HCT116 (cell line): ENCODE results near the gene GRIN1. TPM values are rescaled to one million over a fixed set of nuclear protein-coding genes. Genes with fewer than 3 reads are reported as not detected.

Source experiments
- ATAC-seq: fragments of 200-7000 bp; cut with Tn5 transposase; 2 replicates; pipeline ENCODE4 v1.9.1; 2020; ENCODE audit warnings: mild to moderate bottlenecking, moderate library complexity
- BruUV-seq: library from RNA; stranded (reverse); fragments of 400-500 nt; replicated peaks from 2 replicates; lab custom pipeline; 2021; lab: Mats Ljungman, UMichigan
- CTCF ChIA-PET: fragments of 300-600 bp; sonication (Branson Sonifier 250); formaldehyde crosslinking; loops from one replicate; lab custom pipeline; 2021; ENCODE audit warnings: antibody characterized with exemption; lab: Charles Lee
- POLR2A ChIA-PET: fragments of 300-600, 350-600 bp; sonication (Branson Sonifier 250); formaldehyde crosslinking; loops from one replicate; lab custom pipeline; 2021; ENCODE audit warnings: antibody characterized with exemption; lab: Charles Lee
- RAD21 ChIA-PET, 2 experiments: fragments of 300-600 bp; sonication (Branson Sonifier 250); formaldehyde crosslinking; loops; one replicate each; lab custom pipeline; 2023; ENCODE audit warnings: low total read pairs in 2 of 2; ENCODE audit not compliant: uncharacterized antibody in 2 of 2, unreplicated experiment in 2 of 2, low non-redundant PET in 1 of 2; lab: Charles Lee
- DNase-seq: peaks from one replicate; pipeline ENCODE4 v3.0.0-alpha.2; 2010; ENCODE audit warnings: low read depth, low spot score
- H2AFZ ChIP-seq: fragments of 200-600 bp; shearing (Covaris generic), sonication (generic); 2 replicates; pipeline ENCODE4 v1.6.1; 2017; ENCODE audit warnings: low read depth, mixed run types, mixed read lengths, antibody characterized with exemption, low read length; ENCODE audit not compliant: poor library complexity, severe bottlenecking
- H3K27ac ChIP-seq: 2 replicates; pipeline ENCODE4 v1.5.1; 2012; ENCODE audit warnings: low read depth, low read length
- H3K27me3 ChIP-seq: fragments of 200-600 bp; sonication (generic); 2 replicates; pipeline ENCODE4 v1.6.1; 2016; ENCODE audit warnings: mixed run types, low read length, mixed read lengths; ENCODE audit not compliant: insufficient read depth
- H3K36me3 ChIP-seq, 2 experiments: fragments of 200-500 bp in 1 of 2; fragments of 200-600 bp in 1 of 2; sonication (Bioruptor generic) in 1 of 2; sonication (generic) in 1 of 2; 2 replicates each; pipeline versions ENCODE4 v1.5.1 to v1.6.1; 2014 to 2016; ENCODE audit warnings: low read length in 2 of 2, inconsistent platforms in 1 of 2, mixed read lengths in 1 of 2, mixed run types in 1 of 2; ENCODE audit not compliant: insufficient read depth in 2 of 2, control insufficient read depth in 1 of 2
- H3K4me1 ChIP-seq, 2 experiments: fragments of 200-600 bp in 1 of 2; sonication (generic) in 1 of 2; 2 replicates each; pipeline versions ENCODE4 v1.5.1 to v1.6.1; 2012 to 2017; ENCODE audit warnings: low read length in 2 of 2, inconsistent platforms in 1 of 2, mild to moderate bottlenecking in 1 of 2, mixed read lengths in 1 of 2, mixed run types in 1 of 2, moderate library complexity in 1 of 2; ENCODE audit not compliant: insufficient read depth in 2 of 2, control insufficient read depth in 1 of 2
- H3K4me2 ChIP-seq: fragments of 200-600 bp; sonication (generic); 2 replicates; pipeline ENCODE4 v1.6.1; 2017; ENCODE audit warnings: mixed run types, low read length, mixed read lengths
- H3K4me3 ChIP-seq, 2 experiments: fragments of 200-600 bp in 1 of 2; sonication (generic) in 1 of 2; replicated peaks in 1 of 2; 2 replicates each; pipeline ENCODE4 v1.5.1; 2011 to 2016; ENCODE audit warnings: low read length in 2 of 2, control low read depth in 1 of 2, low read depth in 1 of 2, mild to moderate bottlenecking in 1 of 2, mixed read lengths in 1 of 2, mixed run types in 1 of 2
- H3K79me2 ChIP-seq: fragments of 200-600 bp; sonication (generic); 2 replicates; pipeline ENCODE4 v1.6.1; 2017; ENCODE audit warnings: mild to moderate bottlenecking, mixed run types, low read length, moderate library complexity, mixed read lengths; ENCODE audit not compliant: insufficient read depth
- H3K9ac ChIP-seq: fragments of 200-600 bp; sonication (generic); 2 replicates; pipeline ENCODE4 v1.6.1; 2016; ENCODE audit warnings: low read length, mixed read lengths
- H3K9me2 ChIP-seq: fragments of 200-600 bp; sonication (generic), shearing (Covaris generic); 2 replicates; pipeline ENCODE4 v1.6.1; 2017; ENCODE audit warnings: mixed run types, mild to moderate bottlenecking, moderate library complexity; ENCODE audit not compliant: insufficient read depth
- H3K9me3 ChIP-seq, 2 experiments: fragments of 200-500 bp in 1 of 2; fragments of 200-600 bp in 1 of 2; sonication (Bioruptor generic) in 1 of 2; sonication (generic) in 1 of 2; 2 replicates each; pipeline ENCODE4 v1.6.1; 2014 to 2017; ENCODE audit warnings: low read length in 2 of 2, mixed read lengths in 2 of 2, inconsistent platforms in 1 of 2, low read depth in 1 of 2, mild to moderate bottlenecking in 1 of 2, mixed run types in 1 of 2, moderate library complexity in 1 of 2; ENCODE audit not compliant: control insufficient read depth in 1 of 2, insufficient read depth in 1 of 2
- H4K20me1 ChIP-seq: fragments of 200-600 bp; sonication (generic), shearing (Covaris generic); 2 replicates; pipeline ENCODE4 v1.6.1; 2017; ENCODE audit warnings: mixed run types, mild to moderate bottlenecking, moderate library complexity; ENCODE audit not compliant: insufficient read depth
- ATF3 ChIP-seq: IDR thresholded peaks from 2 replicates; pipeline ENCODE4 v1.6.1; 2012
- CEBPB ChIP-seq: IDR thresholded peaks from 2 replicates; pipeline ENCODE4 v1.6.1; 2012; ENCODE audit warnings: low read depth
- CTCF ChIP-seq, 3 experiments: fragments of 200-600 bp in 1 of 3; sonication (generic) in 1 of 3; IDR thresholded peaks in 2 of 3; conservative IDR thresholded peaks in 1 of 3; 2 replicates each; pipeline ENCODE4 v1.5.1; 2012 to 2017; ENCODE audit warnings: low read depth in 2 of 3, low read length in 2 of 3, antibody characterized with exemption in 1 of 3, borderline replicate concordance in 1 of 3, control low read depth in 1 of 3, mild to moderate bottlenecking in 1 of 3, mixed read lengths in 1 of 3, mixed run types in 1 of 3, moderate library complexity in 1 of 3; ENCODE audit not compliant: insufficient read depth in 1 of 3
- EGR1 ChIP-seq: IDR thresholded peaks from 2 replicates; pipeline ENCODE4 v1.6.1; 2012; ENCODE audit warnings: low read depth
- ELF1 ChIP-seq: IDR thresholded peaks from 2 replicates; pipeline ENCODE4 v1.6.1; 2012; ENCODE audit warnings: low read depth, borderline replicate concordance
- EZH2 ChIP-seq: fragments of 200-600 bp; sonication (generic); IDR thresholded peaks from 2 replicates; pipeline ENCODE4 v1.6.1; 2017; ENCODE audit warnings: antibody characterized with exemption, mixed run types
- FOSL1 ChIP-seq: IDR thresholded peaks from 2 replicates; pipeline ENCODE4 v1.6.1; 2012; ENCODE audit warnings: low read depth
- JUND ChIP-seq: IDR thresholded peaks from 2 replicates; pipeline ENCODE4 v1.6.1; 2012
- MAX ChIP-seq: IDR thresholded peaks from 2 replicates; pipeline ENCODE4 v1.6.1; 2012
- POLR2A ChIP-seq: IDR thresholded peaks from 2 replicates; pipeline ENCODE4 v1.7.0; 2011; ENCODE audit warnings: borderline replicate concordance; ENCODE audit not compliant: insufficient read depth, insufficient read length; ENCODE audit errors: extremely low read depth
- RAD21 ChIP-seq: IDR thresholded peaks from 2 replicates; pipeline ENCODE4 v1.6.1; 2012; ENCODE audit warnings: low read depth, mild to moderate bottlenecking
- REST ChIP-seq: IDR thresholded peaks from 2 replicates; pipeline ENCODE4 v1.6.1; 2012; ENCODE audit warnings: low read depth
- SIN3A ChIP-seq: IDR thresholded peaks from 2 replicates; pipeline ENCODE4 v1.6.1; 2012; ENCODE audit warnings: low read depth
- SP1 ChIP-seq: IDR thresholded peaks from 2 replicates; pipeline ENCODE4 v1.6.1; 2012; ENCODE audit warnings: low read depth
- SRF ChIP-seq: IDR thresholded peaks from 2 replicates; pipeline ENCODE4 v1.6.1; 2012; ENCODE audit warnings: low read depth
- TCF7L2 ChIP-seq: IDR thresholded peaks from 2 replicates; pipeline ENCODE4 v1.7.0; 2011; ENCODE audit warnings: borderline replicate concordance, inconsistent platforms; ENCODE audit not compliant: insufficient read depth, insufficient read length; ENCODE audit errors: extremely low read depth
- YY1 ChIP-seq: IDR thresholded peaks from 2 replicates; pipeline ENCODE4 v1.6.1; 2011; ENCODE audit warnings: low read length, low read depth, moderate library complexity, mild to moderate bottlenecking; ENCODE audit not compliant: insufficient replicate concordance; ENCODE audit errors: extremely low read depth
- ZFX ChIP-seq: fragments of 450-650 bp; IDR thresholded peaks from 2 replicates; pipeline ENCODE4 v1.6.1; 2017
- ZNF274 ChIP-seq: fragments of 200-500 bp; sonication (Bioruptor generic); IDR thresholded peaks from 2 replicates; pipeline ENCODE4 v1.6.1; 2014; ENCODE audit warnings: mild to moderate bottlenecking, low read depth, low read length, inconsistent platforms
- intact Hi-C: fragments of 100-400 bp; cut with micrococcal nuclease; formaldehyde crosslinking; loops from 2 replicates; pipeline ENCODE4 v1.10.0; 2022
- total RNA-seq: library from RNA; stranded (reverse); gene quantifications from one replicate; pipeline ENCODE4 v1.2.1, GENCODE V29; 2021; ENCODE audit not compliant: unreplicated experiment
- TF ChIP-seq, protein P1 (sequence below): IDR thresholded peaks from 2 replicates; pipeline ENCODE4 v1.6.1; 2011; ENCODE audit warnings: mild to moderate bottlenecking, low read length, moderate library complexity; ENCODE audit not compliant: insufficient replicate concordance; ENCODE audit errors: extremely low read depth

Gene GRIN1
- total RNA-seq, 1 experiment from 2014 or later, result 23.1 TPM

DNA sequence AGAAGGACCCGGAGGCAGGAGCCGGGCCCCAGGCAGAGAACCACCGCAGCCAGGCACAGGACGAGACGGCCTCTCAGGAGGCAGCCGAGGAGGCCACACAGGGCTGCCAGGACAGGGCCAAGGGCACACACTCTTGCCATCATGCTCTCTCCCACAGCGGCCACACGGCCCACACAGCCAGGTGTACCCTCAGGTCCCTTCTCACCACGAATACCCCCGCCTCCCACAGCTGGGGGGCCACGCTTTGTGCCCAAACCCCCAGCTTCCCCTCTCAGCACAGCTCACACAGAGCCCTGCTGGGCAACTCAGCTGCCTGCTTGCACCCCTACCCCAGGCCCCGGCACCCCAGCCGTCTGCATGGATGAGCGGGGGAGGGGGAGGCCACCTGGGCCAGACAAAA, 54.8 kb downstream of the GRIN1 start:
- TF ChIP-seq ZFX (no peak), SP1 (no peak), REST (no peak), FOSL1 (no peak), EZH2 (no peak), JUND (no peak), RAD21 (no peak), YY1 (no peak), TCF7L2 (no peak), CTCF (IDR thresholded peaks at IDR 0.05 in 2 of 3, conservative IDR thresholded peaks at IDR 0.05 in 1 of 3; ENCODE audit: borderline replicate concordance in 1 of 3, insufficient read depth in 1 of 3, low read depth in 2 of 3, low read length in 2 of 3) (no peak), MAX (no peak), ZNF274 (no peak), ELF1 (no peak), ATF3 (no peak), EGR1 (no peak), CEBPB (no peak), SRF (no peak), SIN3A (no peak), POLR2A (no peak)
- TF ChIP-seq, protein P1, sequence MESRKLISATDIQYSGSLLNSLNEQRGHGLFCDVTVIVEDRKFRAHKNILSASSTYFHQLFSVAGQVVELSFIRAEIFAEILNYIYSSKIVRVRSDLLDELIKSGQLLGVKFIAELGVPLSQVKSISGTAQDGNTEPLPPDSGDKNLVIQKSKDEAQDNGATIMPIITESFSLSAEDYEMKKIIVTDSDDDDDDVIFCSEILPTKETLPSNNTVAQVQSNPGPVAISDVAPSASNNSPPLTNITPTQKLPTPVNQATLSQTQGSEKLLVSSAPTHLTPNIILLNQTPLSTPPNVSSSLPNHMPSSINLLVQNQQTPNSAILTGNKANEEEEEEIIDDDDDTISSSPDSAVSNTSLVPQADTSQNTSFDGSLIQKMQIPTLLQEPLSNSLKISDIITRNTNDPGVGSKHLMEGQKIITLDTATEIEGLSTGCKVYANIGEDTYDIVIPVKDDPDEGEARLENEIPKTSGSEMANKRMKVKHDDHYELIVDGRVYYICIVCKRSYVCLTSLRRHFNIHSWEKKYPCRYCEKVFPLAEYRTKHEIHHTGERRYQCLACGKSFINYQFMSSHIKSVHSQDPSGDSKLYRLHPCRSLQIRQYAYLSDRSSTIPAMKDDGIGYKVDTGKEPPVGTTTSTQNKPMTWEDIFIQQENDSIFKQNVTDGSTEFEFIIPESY, result no peak
- Histone ChIP-seq H3K27ac (no peak overlapping the region), H4K20me1 (no peaks in the 10 kb centered on the region), H3K36me3 (peaks cover 0 to 6% of the 10 kb centered on the region in 2 experiments; a peak in 1 of 4 replicates), H3K79me2 (peaks cover 33% of the 10 kb centered on the region), H3K4me1 (peaks cover 30 to 52% of the 10 kb centered on the region in 2 experiments), H3K27me3 (no peaks in the 10 kb centered on the region), H3K9me2 (no peaks in the 10 kb centered on the region), H3K4me2 (no peak overlapping the region), H2AFZ (no peak overlapping the region), H3K9me3 (no peaks in the 10 kb centered on the region), H3K9ac (no peak overlapping the region), H3K4me3 (no peak overlapping the region)
- DNase-seq, result no peak
- no peak for ATAC-seq
- CTCF ChIA-PET, result no interaction called here
- no TSS peak for BruUV-seq
- intact Hi-C loops, result no loop called here
- POLR2A ChIA-PET, result no interaction called here
- RAD21 ChIA-PET, result no interaction called here
